ENCODE data around the gene BMP3. TPM values are rescaled to one million over a fixed set of nuclear protein-coding genes. Genes with fewer than 3 reads are reported as not detected.

The BMP3 gene
- total and polyA plus RNA-seq, 10 of the 15 experiments (the other 5 are each of a cell fraction or from before 2014, with no cell fraction given), result 0.37 to 1.4 (median 0.88) TPM

DNA sequence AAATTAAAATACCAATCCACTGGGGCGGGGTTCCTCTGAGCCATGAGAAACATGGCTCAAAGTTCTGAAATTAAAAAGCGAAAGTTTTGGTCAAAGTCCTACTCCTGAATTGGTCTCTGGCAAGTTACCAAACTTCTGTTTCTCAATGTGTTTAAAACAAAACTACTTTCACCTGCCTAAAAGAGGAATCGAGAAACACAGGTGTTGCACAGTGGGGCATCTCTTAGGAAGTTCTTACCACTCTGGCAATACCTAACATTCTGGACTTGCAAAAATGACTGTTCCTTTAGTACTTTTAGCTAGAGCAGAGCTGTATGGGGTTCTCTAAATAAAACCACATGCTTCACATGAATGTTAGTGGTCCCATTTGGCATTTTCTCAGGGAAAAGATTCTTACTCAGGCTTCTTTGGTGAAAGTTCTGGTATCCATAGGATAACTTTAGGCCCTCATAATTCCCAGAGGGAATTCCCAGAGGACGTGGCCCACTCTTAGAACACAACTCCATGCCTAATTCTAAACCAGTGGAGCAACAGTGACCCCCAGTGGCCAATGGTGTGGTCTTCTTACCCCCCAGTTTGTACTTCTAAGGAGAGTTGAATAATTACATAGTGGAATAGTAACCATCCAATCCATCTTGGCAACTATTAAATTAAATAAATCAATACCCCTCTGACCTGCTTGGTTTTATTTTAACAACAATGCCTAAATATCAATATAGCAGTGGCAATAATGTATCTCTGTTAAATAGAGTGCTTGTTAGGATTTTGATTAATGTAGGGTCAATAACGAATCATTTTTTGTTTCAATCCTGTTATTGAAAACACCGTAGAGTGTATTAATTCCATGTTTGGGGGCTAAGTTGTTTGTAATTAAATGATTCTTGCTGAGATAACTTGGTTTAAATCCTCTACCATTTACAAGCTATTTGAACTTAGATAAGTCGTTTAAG, 21.9 kb downstream of the BMP3 start (continued):
- TF ChIP-seq CHD4 (IDR thresholded peaks at IDR 0.05) (no peak), POU2F2 (IDR thresholded peaks at IDR 0.05; ENCODE audit: borderline replicate concordance, low read depth, low read length) (0 out of 3 replicates have a peak, but pooled peaks have one; percentile 42), BRCA1 (IDR thresholded peaks at IDR 0.05; ENCODE audit: low read depth, low read length) (no peak), SP1 (IDR thresholded peaks at IDR 0.05; ENCODE audit: low read depth, low read length) (no peak), EP300 (IDR thresholded peaks at IDR 0.05; ENCODE audit: borderline replicate concordance in 1 of 2, control insufficient read depth in 1 of 2, low read depth in 2 of 2, low read length in 2 of 2) (peak; percentile 84 to 91; a peak in 3 of 4 replicates), CEBPB (IDR thresholded peaks at IDR 0.05; ENCODE audit: borderline replicate concordance in 1 of 2, low read depth in 2 of 2, low read length in 2 of 2) (peak in 1 of 2 experiments; percentile 91; a peak in 1 of 4 replicates), DPF2 (IDR thresholded peaks at IDR 0.05) (peak; percentile 96), POLR2AphosphoS2 (IDR thresholded peaks at IDR 0.05; ENCODE audit: low read depth, low read length) (no peak)
- TF ChIP-seq, protein P1, sequence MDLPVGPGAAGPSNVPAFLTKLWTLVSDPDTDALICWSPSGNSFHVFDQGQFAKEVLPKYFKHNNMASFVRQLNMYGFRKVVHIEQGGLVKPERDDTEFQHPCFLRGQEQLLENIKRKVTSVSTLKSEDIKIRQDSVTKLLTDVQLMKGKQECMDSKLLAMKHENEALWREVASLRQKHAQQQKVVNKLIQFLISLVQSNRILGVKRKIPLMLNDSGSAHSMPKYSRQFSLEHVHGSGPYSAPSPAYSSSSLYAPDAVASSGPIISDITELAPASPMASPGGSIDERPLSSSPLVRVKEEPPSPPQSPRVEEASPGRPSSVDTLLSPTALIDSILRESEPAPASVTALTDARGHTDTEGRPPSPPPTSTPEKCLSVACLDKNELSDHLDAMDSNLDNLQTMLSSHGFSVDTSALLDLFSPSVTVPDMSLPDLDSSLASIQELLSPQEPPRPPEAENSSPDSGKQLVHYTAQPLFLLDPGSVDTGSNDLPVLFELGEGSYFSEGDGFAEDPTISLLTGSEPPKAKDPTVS (IDR thresholded peaks at IDR 0.05; ENCODE audit: low read depth, low read length), result no peak

GRCh38 chr4:81058621-81059020, 28.1 kb downstream of the BMP3 start:
- BruUV-seq (replicated peaks), result no TSS peak
- intact Hi-C loops (cut with micrococcal nuclease; ENCODE audit: unreplicated experiment), result no loop called here
- SMC1A ChIA-PET (ENCODE audit: uncharacterized antibody, unreplicated experiment), result interaction anchor here (0.5 to 1.3 kb wide), 3 partner anchors 24 to 155 kb away, joined by 3 to 4 read pairs (median 4); no protein-coding TSS in a partner anchor
- Histone ChIP-seq H3K4me1 (ENCODE audit: control insufficient read depth, insufficient read depth, low read length) (no peaks in the 10 kb centered on the region; the same call in 1 of the 2 replicates), H3K27ac (ENCODE audit: control insufficient read depth, insufficient read depth) (no peak overlapping the region), H2AFZ (ENCODE audit: control insufficient read depth, low read depth, low read length) (no peak overlapping the region), H3K4me3 (no peak overlapping the region), H3K9me3 (replicated peaks; ENCODE audit: control insufficient read depth, insufficient read depth, low read length) (no peaks in the 10 kb centered on the region), H3K4me2 (ENCODE audit: control insufficient read depth, insufficient read depth) (no peak overlapping the region), H3K79me2 (ENCODE audit: control insufficient read depth, insufficient read depth, low read length) (no peaks in the 10 kb centered on the region), H3K36me3 (ENCODE audit: control insufficient read depth in 2 of 2, insufficient read depth in 2 of 2, low read length in 1 of 2) (no peaks in the 10 kb centered on the region), H3K9ac (ENCODE audit: control insufficient read depth, insufficient read depth, low read length) (no peak overlapping the region), H3K27me3 (replicated peaks in 1 of 2; ENCODE audit: control insufficient read depth in 2 of 2, insufficient read depth in 2 of 2, low read length in 1 of 2) (no peaks in the 10 kb centered on the region), H4K20me1 (ENCODE audit: control insufficient read depth, insufficient read depth) (no peaks in the 10 kb centered on the region)
- no peak for ATAC-seq
- CTCF ChIA-PET, result no interaction called here
- WGBS (ENCODE audit: insufficient coverage, insufficient replicate concordance, low lambda C conversion rate, missing lambda C conversion rate), result 0% methylated on average over 1 of the region's 1 CpG
- no peak for FAIRE-seq
- in situ Hi-C loops (cut with MboI), result no loop called here
- no peak for DNase-seq (ENCODE audit: low read depth, low spot score)
- RAD21 ChIA-PET (ENCODE audit: unreplicated experiment), result interaction anchor here (1.6 kb wide), 1 partner anchor 9 kb away, joined by 3 read pairs; no protein-coding TSS in a partner anchor
- POLR2A ChIA-PET, result no interaction called here
- no peak for TF ChIP-seq MTA2 (IDR thresholded peaks at IDR 0.05; ENCODE audit: low read depth)
- no peak for TF ChIP-seq SUZ12 (IDR thresholded peaks at IDR 0.05; ENCODE audit: unreplicated experiment)
- TF ChIP-seq PML (IDR thresholded peaks at IDR 0.05; ENCODE audit: low read length), result no peak
- no peak for TF ChIP-seq EP300 (IDR thresholded peaks at IDR 0.05; ENCODE audit: borderline replicate concordance in 1 of 2, control insufficient read depth in 1 of 2, low read depth in 2 of 2, low read length in 2 of 2)
- no peak for TF ChIP-seq EGR1 (IDR thresholded peaks at IDR 0.05; ENCODE audit: borderline replicate concordance in 1 of 2, low read depth in 2 of 2, low read length in 2 of 2)
- no peak for TF ChIP-seq ZSCAN29 (IDR thresholded peaks at IDR 0.05)
- no peak for TF ChIP-seq CHD1 (IDR thresholded peaks at IDR 0.05; ENCODE audit: low read depth, low read length)
- no peak for TF ChIP-seq BMI1 (IDR thresholded peaks at IDR 0.05; ENCODE audit: borderline replicate concordance)
- TF ChIP-seq EZH2 (IDR thresholded peaks at IDR 0.05; ENCODE audit: borderline replicate concordance, control insufficient read depth, low read depth, low read length), result no peak
- TF ChIP-seq NR2C2 (IDR thresholded peaks at IDR 0.05; ENCODE audit: borderline replicate concordance, control insufficient read depth, insufficient read length, low read depth), result no peak
- TF ChIP-seq ZNF207 (IDR thresholded peaks at IDR 0.05; ENCODE audit: borderline replicate concordance), result no peak
- TF ChIP-seq, protein P2, sequence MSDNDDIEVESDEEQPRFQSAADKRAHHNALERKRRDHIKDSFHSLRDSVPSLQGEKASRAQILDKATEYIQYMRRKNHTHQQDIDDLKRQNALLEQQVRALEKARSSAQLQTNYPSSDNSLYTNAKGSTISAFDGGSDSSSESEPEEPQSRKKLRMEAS (IDR thresholded peaks at IDR 0.05; ENCODE audit: low read depth, low read length), result no peak
- TF ChIP-seq PAX8 (IDR thresholded peaks at IDR 0.05), result no peak
